DMS79 (cell line): ENCODE data around the gene TMEM121.
A peak's percentile ranks its signal among the peaks of the same experiment; 100 is the strongest.

Source experiments
- DNase-seq: peaks from one replicate; lab custom pipeline; 2025; lab: John Stamatoyannopoulos, UW

Gene TMEM121

DNA sequence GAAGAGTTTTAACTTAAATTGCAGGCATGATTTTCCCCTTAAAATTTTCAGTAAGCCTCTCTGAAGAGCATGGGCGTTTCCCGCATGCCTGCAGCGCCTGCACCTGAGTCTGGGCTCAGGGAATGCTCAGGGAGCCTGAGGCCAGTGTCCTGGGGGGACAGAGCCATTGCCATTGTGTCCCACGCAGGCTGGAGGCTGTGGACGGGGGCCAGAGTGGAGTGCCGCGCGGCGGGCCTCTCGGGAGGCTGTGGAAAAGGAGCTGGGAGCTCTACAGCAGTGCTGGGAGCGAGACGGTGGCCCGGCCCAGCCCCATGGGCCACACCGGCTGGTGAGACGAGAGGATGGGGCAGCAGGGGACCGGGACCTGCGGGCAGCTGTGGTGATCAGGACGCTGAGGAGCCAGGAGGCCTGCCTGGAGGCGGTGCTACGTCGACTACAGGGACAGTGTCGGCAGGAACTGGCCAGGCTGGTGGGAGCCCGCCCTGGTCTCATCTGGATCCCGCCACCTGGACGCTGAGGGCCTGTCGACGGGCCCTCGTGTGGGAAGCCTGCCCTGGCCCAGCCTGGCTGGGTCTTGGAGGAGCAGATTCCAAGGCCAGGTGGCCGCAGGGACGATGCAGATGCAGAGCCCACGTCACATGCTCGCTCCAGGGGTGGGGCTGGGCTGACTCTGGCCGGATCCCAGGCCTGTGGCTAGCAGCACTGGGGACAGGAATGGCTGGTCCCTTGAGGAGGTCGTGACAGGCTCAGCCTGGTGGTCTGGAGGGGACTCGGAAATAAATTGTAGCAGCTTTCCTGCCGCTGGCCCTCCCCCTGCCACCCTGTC lies 27.7 kb upstream of the TMEM121 start:
- DNase-seq, result no peak

DNA sequence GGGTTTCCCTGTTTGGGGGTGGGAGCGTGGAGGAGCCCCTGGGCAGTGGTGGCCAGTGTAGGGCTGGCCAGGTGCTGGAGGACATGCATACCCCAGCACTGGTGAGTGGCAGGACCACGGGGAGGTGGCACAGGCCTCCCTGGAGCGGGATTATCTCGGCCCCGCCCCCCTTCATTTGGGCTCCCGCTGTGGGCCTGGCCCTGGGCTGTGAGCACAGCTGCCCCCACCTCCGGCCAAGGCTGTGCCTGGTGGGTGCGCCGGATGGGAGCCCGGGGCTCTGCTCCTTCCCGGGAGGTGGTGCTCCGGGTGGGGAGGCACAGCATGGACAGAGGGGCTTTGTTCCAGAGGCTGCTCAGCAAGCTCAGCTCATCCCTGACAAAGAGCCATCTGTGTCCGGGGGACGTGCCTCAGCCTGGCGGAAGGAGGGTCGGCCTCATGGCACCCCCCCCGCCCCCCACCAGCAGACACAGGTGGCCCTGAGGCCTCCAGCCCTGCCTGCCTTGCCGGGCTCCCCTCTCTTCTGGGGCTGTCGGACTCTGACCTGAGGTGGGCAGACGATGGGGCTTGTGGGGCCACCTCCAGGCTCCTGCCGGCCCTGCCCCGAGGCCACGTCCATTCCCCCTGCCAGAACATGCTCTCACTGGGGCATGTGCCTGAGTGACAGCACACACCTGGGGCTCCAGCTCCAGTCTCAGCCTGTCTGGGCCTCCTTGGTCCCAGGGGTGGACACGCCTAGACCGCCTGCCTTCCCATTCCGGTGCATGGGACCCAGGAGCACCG lies 26.9 kb upstream of the TMEM121 start:
- no peak for DNase-seq

DNA sequence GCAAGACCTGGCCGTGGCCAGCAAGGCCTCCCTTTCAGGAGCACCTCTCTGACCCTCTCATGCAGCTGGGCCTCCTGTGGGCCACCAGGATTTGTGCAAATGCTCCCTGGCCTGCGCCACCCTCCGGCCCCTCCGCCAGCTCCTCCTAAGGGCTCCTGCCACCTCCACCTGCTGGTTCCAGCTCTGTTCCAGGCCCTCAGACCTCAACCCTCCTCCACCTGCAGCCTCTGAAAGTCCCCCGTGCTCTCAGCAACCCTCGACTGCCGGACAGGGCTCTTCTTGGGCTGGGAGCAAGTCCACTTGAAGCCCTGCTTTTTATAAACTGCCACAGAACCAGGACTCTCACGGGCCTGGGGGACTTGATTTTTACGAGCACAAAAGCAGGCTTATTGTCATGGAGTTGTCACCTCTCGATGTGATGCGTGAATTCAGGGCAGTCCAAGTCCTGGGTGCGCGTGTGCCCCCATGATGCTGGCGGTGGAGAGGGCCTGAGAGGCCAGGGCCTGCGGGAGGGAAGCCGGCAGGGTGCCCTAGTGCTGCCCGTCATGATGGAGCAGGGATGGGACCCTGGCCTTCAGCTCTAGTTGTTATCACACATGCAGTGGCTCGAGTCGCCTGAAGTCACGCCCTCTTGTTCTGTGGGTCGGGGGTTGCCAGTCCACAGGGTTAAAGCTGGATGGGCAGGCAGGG lies 26.2 kb upstream of the TMEM121 start:
- DNase-seq, result no peak

DNA sequence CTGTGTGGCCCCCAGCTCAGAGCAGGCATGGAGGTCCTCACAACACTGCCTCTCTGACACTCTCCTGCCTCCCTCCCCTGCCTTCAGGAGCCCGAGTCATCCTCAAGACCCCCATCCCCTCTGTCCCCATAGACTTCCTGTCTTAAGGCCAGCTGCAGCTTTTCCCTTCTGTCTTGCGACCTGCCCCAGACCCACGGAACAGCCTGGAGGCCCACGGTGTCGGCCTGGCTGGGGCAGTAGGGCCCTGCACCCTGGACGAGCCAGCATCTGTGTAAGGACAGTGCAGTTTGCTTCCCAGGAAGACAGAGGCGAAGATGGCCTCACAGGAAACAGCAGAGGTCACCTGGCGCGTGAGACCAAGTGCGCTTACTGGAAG lies 25.7 kb upstream of the TMEM121 start:
- no peak for DNase-seq

DNA sequence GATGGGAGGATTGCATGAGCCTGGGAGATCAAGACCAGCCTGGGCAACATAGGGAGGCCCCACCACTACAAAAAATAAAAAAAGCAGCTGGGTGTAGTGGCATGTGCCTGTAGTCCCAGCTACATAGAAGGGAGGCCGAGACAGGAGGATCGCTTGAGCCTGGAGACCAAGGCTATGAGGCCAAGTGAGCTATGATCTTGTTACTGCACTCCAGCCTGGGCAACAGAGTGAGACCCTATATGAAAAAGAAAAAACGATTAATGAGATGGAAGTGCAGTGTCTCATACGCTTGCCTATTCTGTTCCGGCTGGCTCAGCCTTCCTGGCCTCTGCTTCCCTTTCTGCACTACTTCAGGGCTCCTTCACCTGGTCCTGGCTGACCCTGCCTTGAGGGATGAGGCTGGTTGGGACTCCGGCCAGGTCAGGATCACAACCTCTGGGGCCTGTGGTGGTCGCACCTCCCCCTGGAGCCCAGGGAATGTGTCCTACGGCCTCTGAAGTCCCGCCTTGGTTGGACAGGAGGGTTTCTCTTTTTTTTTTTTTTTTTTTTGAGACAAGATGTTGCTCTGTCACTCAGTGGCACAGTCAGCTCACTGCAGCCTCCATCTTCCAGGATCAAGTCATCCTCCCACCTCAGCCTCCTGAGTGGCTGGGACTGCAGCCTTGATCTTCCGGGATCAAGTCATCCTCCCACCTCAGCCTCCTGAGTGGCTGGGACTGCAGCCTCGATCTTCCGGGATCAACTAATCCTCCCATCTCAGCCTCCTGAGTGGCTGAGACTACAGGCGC lies 24.7 kb upstream of the TMEM121 start:
- no peak for DNase-seq

DNA sequence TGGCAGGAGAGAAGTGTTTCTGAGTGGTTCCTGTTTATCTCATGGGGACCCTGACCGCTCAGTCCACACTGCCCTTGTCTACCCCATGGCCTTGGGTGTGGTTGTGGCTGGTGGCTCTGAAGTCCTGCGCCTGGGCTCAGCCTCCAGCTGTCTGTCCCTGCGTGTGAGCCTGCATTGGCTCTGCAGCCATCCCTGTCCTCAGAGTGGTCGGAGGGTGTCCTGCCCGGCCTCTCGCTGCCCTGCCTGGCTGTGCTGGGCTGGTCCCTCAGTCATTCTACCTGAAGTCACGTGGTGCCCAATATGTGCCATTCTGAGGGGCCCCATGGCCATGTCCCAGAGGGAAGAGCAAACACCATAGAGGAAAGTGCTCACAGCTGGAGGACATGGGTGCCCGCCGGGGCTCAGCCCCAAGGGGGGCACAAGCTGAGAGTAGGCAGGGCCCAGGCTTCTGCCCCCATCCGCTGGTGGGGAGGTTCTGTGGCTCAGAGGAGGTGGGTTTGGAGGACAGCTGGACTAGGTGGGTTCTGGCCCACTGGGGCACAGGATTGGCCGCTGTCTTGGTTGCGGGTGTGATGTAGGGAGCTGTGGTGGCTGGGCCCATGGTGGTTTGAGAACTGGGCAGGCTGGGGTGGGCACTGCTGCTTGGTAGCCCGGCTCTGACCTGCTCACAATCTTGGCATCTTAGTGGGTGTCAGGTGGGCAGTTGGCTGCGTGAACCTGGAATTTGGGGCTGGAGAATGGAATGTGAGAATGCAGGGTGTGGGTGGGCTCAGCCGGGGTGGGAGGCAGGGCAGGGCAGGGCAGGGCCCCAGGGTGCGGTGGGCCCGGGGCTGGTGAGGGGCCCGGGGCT lies 23.7 kb upstream of the TMEM121 start:
- no peak for DNase-seq

DNA sequence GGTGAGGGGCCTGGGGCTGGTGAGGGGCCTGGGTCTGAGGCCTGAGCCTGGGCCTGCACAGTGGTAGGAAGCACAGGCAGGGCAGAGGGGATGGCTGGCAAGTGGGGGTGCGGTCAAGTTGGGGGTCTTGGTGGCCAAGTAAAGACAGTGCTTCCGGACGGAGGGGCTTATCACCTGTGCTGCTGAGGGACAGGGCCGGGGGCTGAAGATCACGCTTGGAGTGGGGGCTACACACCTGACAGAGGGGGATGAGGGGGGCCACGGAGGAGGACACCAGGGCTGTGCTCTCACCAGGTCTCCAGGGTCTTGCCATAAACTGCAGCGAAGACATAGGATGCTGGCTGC lies 23.1 kb upstream of the TMEM121 start:
- no peak for DNase-seq

DNA sequence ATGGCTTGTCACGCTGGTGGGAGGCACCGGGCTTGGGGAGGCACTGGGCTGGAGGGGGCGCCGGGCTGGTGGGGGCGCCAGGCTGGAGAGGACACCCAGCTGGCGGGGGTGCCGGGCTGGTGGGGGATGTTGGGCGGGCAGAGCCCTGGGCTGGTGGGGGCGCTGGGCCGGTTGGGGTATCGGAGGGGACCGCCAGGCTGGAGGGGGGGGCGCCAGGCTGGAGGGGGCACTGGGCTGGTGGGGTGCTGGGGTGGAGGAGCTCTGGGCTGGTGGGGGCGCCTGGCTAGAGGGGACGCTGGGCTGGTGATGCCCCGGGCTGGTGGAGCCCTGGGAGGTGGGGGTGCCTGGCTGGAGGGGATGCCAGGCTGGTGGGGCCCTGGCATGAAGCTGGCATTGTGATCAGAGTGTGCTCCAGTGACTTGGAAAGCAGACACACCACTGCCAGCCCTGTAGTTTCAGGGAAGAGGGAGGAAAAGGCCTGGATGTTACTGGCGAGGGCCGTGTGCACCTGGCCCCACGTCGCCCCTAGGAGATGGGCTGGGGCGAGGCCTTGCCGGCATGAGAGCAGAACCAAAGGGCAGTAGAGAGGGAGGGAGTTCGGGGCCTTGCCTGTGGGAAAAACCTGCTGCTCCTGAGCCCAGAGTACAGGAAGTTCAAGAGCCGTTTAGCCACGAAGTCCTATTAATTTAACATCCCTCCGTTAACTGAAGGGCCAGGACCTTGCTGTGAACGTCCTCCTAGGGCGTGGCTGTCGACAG lies 22.3 kb upstream of the TMEM121 start:
- no peak for DNase-seq

DNA sequence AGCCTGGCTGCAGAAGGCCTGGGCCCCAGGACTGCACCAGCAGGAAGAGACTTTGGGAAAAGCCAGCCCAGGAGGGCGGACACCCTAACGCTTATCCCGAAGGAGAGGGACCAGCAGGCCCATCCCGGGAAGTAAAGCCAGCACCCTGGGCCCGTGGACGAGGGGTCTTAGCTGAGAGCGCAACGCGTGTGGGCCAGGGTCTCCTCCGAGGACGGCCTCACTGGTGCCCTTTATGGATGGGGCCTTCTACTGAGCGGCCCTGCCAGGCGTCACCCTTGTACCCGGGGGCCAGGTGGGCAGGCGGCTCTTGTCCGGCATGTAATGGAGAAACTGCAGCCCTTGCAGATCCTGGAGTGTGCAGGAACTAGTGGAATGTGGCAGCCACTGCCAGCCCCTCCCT lies 21.3 kb upstream of the TMEM121 start:
- DNase-seq, result no peak

DNA sequence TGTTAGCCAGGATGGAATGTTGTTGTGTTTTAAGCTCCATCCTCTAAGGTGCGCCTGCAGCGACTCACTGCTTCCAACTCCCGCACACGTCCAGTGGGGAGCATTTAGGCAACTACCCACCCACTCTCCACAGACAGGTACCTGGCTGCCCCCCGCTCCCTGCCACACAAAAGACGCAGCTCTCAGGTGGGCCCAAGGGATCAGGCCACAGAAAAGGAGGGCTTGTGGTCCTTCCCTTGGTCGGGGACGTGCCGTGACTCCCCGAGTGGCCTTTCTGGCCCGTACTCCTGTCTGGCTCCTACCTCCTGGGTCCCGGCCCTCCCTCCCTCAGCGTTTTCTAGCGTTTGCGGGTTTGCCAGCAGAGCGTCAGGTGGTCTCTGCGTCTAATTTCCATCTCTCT lies 19.1 kb upstream of the TMEM121 start:
- DNase-seq, result no peak

DNA sequence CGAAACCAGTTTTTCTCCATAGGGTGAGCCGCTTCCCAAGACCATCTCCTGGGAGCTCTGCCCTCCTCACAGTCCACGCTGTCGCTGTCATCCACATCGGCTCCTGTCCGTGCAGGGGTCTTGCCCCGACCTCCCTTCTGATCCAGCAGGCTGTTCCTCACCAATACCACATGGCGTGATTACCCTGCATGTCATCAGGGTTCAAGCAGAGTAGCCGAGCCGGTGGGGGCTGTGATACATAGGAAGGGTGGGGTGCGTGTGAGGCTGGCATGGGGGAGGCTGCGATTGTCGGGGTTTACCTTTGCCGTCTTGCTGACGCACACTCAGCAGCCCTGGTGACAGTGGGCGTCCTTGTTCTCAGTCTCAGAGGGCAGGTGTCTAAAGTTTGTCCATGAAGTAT lies 18.3 kb upstream of the TMEM121 start:
- no peak for DNase-seq

DNA sequence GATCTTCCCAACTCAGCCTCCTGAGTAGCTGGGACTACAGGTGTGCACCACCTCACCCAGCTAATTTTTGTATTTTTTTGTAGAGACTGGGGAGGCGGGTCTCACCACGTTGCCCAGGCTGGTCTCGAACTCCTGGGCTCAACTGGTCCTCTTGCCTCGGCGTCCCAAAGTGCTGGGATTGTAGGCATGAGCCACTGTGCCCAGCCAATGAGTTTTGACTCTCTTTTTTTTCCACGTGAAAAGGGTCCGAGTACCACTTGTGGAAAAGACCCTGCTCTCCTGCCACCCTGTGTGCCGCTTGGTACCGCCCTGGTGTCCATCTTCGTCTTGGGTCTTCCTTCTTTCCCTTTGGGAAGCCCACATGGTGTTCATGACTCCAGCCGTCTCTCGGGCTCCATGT lies 17.8 kb upstream of the TMEM121 start:
- DNase-seq, result no peak

DNA sequence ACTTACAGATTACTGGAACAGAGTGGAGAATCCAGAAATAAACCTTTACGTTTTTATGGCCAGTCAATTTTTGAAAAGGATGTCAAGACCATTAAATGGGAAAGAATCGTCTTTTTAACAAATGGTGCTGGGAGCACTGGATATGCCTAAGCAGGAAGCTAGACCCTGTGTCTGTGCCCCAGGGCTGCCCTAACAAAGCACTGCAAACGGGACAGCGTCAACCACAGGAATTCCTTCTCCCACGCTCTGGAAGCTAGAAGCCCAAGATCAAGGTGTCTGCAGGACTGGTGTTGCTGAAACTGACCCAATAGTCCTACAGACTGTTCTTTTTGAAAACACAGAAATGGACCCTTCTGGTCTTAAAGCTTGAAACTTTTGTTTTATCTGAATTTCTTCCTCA lies 9.3 kb upstream of the TMEM121 start:
- no peak for DNase-seq

DNA sequence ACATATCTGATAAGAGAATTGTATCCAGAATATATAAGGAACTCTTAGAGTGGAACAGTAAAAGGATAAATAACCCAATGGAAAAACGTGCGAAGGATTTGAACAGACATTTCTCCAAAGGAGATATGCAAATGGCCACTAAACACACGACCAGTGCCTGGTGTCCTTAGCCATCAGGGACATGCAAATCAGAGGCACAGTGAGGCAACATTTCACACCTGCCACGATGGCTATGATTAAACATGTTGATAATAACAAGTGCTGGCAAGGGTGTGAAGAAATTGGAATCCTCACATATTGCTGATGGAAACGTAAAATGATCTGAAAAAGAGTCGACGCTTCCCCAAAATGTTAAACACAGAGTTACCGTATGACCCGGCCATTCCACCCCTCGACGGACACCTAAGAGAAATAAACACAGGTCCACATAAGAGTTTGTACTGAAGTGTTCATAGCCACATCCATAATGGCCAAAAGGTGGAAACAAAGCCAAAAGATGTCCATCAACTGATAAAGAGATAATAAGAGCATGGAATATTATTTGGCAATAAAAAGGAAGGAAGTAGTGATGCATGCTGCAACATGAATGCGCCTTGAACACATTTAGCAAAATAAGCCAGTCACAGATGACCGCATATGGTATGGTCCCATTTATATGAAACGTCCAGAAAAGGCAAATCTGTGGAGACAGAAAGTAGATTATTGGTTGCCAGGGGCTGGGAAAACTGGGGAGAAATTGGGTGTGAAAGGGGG lies 6.3 kb upstream of the TMEM121 start:
- DNase-seq, result no peak

DNA sequence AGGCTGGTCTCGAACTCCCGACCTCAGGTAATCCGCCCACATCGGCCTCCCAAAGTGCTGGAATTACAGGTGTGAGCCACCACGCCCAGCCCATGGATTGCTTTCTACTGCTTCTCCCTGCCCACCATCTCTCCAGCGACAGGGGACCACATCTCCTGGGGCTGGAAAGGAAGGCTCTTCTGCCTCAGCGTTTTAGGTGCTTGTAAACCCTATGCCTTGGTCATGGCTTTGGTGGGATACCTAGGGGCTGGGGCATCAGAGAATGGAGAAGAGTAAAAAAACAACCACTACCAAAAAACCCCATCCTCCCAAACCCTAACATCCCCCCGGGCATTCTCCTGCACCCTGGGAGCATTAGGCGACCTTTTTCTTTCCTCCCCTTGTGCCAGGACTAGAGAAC lies 1.1 kb upstream of the TMEM121 start:
- DNase-seq, result no peak

DNA sequence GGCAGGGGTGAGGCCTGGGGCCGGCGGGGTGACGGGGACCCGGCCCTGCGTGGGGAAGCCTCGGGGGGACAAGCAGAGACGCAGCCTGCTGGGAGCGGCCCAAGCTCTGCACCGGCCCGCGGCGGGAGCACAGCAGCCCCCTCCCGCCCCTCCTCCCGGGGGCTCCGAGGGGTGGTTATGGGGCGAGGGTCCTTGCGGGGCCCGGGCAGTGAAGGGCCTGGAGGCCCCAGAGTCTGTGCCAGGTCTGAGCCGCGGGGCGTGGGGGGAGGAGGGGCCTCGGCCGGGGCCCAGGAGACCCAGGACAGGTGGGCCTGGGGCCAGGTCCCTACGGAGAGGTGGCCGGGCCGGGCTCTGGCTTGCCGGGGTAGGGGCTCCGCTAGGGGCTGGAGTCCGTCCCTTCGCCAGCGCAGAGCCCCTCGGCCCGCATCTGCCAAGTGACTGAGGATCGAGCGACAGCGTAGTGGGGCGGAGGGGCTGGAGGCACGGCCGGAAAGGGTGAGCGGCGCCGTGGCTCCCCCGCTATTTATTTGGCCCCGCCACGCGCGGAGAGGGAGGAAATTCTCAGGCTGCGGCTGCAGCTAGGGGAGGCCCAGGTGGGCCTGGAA lies 495 bp downstream of the TMEM121 start:
- no peak for DNase-seq

DNA sequence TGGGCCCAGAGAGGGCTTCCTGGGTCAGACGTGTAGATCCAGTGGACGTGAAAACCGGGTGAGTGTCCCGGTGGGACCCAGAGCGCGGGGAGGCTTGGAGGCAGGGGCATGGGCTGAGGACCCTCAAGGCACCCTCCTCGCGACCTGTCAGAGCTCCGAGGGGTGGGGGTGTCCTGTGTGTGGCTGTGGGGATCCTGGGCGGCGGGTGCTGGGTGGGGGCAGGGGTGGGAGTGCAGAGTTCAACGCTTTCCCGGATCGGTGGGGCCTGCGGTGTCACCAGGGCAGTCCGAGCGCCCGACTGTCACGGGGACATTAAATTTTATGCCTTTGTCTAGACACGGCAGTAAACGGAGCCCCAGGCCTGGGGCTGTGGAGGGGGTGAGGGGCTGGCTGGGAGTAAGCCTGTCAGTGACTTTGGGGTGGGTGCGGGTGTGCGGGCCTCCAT lies 1.0 kb downstream of the TMEM121 start:
- DNase-seq, result no peak

DNA sequence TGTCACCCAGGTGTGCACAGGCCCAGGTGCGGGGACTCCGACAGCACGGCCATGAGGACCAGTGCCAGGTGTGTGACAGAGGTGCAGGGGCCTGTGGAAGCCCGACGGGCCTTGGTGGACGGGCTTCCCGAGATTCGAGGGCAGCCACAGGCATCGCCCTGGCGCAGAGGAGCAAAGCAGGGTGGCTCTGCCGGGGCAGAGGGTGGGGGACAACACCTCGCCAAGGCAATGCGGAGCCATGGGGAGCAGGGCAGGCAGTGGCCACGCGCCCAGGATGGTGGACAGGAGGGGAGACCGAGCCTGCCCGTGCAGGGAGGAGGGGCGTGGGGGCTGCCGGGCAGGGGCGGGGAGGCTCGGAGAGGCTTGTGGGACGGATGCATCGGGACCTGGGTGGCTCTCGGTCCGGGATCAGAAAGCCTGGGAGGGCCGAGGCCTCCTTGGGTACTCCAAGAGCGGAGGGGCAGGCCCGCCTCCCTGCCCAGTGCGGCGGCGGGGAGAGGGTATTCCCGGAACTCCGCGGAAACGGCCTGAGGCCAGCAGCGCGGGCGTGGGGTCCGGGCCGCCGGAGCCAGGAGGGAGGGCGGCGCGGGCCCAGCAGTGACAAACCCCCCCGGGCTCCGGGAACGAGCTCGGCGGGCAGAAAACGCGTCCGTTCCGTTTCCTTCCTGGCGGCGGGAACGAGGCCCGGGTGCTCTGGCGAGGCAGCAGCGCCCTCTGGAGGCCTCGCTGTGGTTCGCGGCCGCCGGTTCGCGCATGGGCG lies 1.6 kb downstream of the TMEM121 start:
- peak; percentile 52 for DNase-seq
